ENCODE results near the gene B9D2.

- TF ChIP-seq, protein P1, sequence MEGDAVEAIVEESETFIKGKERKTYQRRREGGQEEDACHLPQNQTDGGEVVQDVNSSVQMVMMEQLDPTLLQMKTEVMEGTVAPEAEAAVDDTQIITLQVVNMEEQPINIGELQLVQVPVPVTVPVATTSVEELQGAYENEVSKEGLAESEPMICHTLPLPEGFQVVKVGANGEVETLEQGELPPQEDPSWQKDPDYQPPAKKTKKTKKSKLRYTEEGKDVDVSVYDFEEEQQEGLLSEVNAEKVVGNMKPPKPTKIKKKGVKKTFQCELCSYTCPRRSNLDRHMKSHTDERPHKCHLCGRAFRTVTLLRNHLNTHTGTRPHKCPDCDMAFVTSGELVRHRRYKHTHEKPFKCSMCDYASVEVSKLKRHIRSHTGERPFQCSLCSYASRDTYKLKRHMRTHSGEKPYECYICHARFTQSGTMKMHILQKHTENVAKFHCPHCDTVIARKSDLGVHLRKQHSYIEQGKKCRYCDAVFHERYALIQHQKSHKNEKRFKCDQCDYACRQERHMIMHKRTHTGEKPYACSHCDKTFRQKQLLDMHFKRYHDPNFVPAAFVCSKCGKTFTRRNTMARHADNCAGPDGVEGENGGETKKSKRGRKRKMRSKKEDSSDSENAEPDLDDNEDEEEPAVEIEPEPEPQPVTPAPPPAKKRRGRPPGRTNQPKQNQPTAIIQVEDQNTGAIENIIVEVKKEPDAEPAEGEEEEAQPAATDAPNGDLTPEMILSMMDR (IDR thresholded peaks at IDR 0.05), result no peak
- no peak for TF ChIP-seq POLR2A (IDR thresholded peaks at IDR 0.05)
Observed at GRCh38 chr19:41318696-41319499, 45.1 kb downstream of the B9D2 start.

All from testis (tissue), 2 donors.